ENCODE data around the gene TRIM24. TPM values are rescaled to one million over a fixed set of nuclear protein-coding genes. Genes with fewer than 3 reads are reported as not detected.

The TRIM24 gene
- total and polyA plus RNA-seq, 8 donors, result 22.4 to 81.2 (median 69.9) TPM

DNA sequence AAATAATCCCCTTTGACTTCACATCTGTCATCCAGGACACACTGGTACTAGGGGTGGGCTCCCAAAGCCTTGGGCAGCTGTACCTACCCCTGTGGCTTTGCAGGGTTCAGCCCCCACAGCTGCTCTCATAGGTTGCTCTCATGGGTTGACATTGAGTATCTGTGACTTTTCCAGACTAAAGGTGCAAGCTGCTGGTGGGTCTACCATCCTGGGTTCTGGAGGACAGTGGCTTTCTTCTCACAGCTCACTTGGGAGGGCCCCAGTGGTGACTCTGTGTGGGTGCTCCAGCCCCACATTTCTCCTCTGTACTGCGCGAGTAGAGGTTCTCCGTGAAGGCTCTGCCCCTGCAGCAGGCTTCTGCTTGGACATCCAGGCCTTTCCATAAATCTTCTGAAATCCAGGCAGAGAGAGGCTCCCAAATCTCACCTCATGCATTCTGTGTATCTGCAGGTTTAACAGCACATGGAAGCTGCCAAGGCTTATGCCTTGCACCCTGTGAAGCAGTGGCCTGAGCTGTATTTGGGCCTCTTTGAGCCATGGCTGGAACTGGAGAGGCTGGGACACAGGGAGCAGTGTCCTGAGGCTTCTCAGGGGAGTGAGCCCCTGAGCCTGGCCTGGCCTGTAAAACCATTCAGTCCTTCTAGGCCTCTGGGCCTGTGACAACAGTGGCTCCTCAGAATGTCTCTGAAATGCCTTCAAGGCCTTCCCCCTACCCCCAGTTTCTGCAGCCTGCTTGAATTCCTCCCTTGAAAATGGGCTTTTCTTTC is 52.2 kb downstream of the TRIM24 start:
- H3K4me3 ChIP-seq, result no peak overlapping the region
- TF ChIP-seq, protein P1, sequence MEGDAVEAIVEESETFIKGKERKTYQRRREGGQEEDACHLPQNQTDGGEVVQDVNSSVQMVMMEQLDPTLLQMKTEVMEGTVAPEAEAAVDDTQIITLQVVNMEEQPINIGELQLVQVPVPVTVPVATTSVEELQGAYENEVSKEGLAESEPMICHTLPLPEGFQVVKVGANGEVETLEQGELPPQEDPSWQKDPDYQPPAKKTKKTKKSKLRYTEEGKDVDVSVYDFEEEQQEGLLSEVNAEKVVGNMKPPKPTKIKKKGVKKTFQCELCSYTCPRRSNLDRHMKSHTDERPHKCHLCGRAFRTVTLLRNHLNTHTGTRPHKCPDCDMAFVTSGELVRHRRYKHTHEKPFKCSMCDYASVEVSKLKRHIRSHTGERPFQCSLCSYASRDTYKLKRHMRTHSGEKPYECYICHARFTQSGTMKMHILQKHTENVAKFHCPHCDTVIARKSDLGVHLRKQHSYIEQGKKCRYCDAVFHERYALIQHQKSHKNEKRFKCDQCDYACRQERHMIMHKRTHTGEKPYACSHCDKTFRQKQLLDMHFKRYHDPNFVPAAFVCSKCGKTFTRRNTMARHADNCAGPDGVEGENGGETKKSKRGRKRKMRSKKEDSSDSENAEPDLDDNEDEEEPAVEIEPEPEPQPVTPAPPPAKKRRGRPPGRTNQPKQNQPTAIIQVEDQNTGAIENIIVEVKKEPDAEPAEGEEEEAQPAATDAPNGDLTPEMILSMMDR (IDR thresholded peaks at IDR 0.05), result no peak
- no peak overlapping the region for H3K27ac ChIP-seq
- peaks cover 0 to 10% of the 10 kb centered on the region in 2 donors for H3K4me1 ChIP-seq
- H3K9me3 ChIP-seq, result no peaks in the 10 kb centered on the region
- DNase-seq, result no peak
- H3K36me3 ChIP-seq, result peaks cover 0 to 36% of the 10 kb centered on the region in 2 donors
- intact Hi-C loops (cut with DNase I), result no loop called here
- H3K27me3 ChIP-seq, result no peaks in the 10 kb centered on the region
- ATAC-seq, result no peak

DNA sequence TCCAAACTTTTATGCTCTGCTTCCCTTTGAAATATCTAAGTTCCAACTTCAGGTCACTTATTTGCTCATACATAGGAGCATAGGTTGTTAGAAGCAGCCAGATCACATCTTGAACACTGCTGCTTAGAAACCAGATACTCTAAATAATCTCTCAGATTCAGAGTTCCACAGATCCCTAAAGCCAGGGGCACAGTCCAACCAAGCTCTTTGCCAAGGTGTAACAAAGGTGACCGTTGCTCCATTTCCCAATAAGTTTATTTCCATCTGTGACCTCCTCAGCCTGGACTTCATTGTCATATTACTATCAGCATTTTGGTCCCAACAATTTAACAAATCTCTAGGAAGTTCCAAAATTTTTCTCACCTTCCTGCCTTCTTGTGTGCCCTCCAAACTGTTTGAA is 52.8 kb downstream of the TRIM24 start:
- DNase-seq (no peak), ATAC-seq (no peak)
- intact Hi-C loops (cut with DNase I), result no loop called here
- no peaks in the 10 kb centered on the region for H3K9me3 ChIP-seq
- H3K36me3 ChIP-seq, result peaks cover 0 to 34% of the 10 kb centered on the region in 2 donors
- H3K4me1 ChIP-seq, result peaks cover 0 to 10% of the 10 kb centered on the region in 2 donors
- H3K27ac ChIP-seq, result no peak overlapping the region
- no peak overlapping the region for H3K4me3 ChIP-seq
- TF ChIP-seq, protein P1 (IDR thresholded peaks at IDR 0.05), result no peak
- H3K27me3 ChIP-seq, result no peaks in the 10 kb centered on the region

DNA sequence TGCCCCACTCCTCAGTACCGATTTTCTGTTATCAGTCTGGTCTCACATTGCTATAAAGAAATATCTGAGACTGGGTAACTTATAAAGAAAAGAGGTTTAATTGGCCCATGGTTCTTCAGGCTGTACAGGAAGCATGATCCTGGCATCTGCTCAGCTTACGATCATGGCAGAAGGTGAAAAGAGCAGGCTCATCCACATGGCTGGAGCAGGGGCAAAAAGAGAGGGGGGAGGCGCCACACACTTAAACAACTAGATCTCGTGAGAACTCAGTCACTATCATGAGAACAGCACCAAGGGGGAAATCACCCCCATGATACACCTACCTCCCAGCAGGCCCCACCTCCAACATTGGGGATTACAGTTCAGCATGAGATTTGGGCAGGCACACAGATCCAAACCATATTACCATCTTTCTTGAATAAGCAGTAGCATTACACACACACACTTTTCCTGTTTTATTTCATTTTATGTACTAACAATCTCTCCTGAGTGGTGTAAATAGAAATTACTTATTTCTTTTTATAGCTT is 53.3 kb downstream of the TRIM24 start:
- DNase-seq (no peak), ATAC-seq (no peak)
- Histone ChIP-seq H3K27me3 (no peaks in the 10 kb centered on the region), H3K4me3 (no peak overlapping the region), H3K36me3 (peaks cover 0 to 30% of the 10 kb centered on the region in 2 donors), H3K27ac (no peak overlapping the region), H3K4me1 (peaks cover 0 to 10% of the 10 kb centered on the region in 2 donors), H3K9me3 (no peaks in the 10 kb centered on the region)
- TF ChIP-seq, protein P1 (IDR thresholded peaks at IDR 0.05), result no peak
- intact Hi-C loops (cut with DNase I), result no loop called here

DNA sequence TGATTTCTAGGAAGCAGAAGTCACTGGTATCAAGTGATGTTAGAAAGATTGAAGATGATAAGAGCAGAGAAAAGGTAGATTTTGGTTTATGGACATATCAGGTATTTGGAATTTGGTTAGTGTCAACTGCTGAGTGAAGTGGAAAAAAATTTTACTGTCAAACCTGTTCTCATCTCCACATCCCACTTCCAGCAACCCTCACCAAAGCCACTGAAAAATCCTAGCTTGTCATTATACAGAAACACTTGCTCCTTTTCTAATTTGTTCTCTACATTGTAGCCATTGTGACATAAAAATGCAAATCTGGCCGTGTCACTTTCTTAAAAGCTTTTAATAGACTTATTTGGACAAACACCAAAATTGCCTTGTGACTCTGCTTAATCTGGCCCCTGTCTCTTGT is 54.0 kb downstream of the TRIM24 start:
- TF ChIP-seq, protein P1 (IDR thresholded peaks at IDR 0.05), result no peak
- H3K9me3 ChIP-seq, result no peaks in the 10 kb centered on the region
- no peak overlapping the region for H3K4me3 ChIP-seq
- no peak for ATAC-seq
- H3K36me3 ChIP-seq, result peaks cover 0 to 33% of the 10 kb centered on the region in 2 donors
- intact Hi-C loops (cut with DNase I), result no loop called here
- DNase-seq, result no peak
- H3K27ac ChIP-seq, result no peak overlapping the region
- peaks cover 0 to 9% of the 10 kb centered on the region in 2 donors for H3K4me1 ChIP-seq
- no peaks in the 10 kb centered on the region for H3K27me3 ChIP-seq

DNA sequence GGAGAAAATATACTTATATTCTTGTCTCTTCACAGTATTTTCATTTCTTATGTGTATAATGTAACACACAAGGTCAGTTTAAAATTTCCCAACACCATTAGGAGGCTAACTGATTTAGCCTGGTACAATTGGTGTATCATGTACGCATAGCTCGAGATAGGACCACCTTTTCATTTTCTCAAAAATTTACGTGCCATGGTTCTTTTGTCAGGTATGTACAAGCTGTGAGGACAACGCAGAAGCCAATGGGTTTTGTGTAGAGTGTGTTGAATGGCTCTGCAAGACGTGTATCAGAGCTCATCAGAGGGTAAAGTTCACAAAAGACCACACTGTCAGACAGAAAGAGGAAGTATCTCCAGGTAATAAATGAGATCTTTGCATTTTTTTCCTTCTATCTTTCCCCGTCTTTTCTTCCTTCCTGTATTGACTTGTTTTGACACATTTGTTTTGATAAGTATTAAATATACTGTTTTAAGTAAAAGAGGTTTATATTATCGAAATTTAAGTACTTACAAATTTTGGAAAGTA is 55.0 kb downstream of the TRIM24 start:
- H3K27ac ChIP-seq, result no peak overlapping the region
- no peaks in the 10 kb centered on the region for H3K27me3 ChIP-seq
- no peak for DNase-seq
- TF ChIP-seq, protein P1 (IDR thresholded peaks at IDR 0.05), result no peak
- peaks cover 0 to 43% of the 10 kb centered on the region in 2 donors for H3K36me3 ChIP-seq
- no peak overlapping the region for H3K4me3 ChIP-seq
- intact Hi-C loops (cut with DNase I), result no loop called here
- ATAC-seq, result no peak
- peaks cover 0 to 1% of the 10 kb centered on the region in 2 donors for H3K4me1 ChIP-seq
- H3K9me3 ChIP-seq, result no peaks in the 10 kb centered on the region

All from left lung (tissue), 10 donors.